OCI-LY3 (cell line): ENCODE results near the gene ZNF662.

Experiments used
- CTCF ChIP-seq: fragments of 200-600, 300-600 bp; sonication (generic); IDR thresholded peaks from 2 replicates; pipeline ENCODE4 v1.5.1; 2014; ENCODE audit warnings: antibody characterized with exemption, low read length, low read depth
- EZH2phosphoT487 ChIP-seq: fragments of 200-600 bp; shearing (Covaris generic); IDR thresholded peaks from 2 replicates; pipeline ENCODE4 v1.6.1; 2018; ENCODE audit warnings: antibody characterized with exemption, mixed run types, low read depth

DNA sequence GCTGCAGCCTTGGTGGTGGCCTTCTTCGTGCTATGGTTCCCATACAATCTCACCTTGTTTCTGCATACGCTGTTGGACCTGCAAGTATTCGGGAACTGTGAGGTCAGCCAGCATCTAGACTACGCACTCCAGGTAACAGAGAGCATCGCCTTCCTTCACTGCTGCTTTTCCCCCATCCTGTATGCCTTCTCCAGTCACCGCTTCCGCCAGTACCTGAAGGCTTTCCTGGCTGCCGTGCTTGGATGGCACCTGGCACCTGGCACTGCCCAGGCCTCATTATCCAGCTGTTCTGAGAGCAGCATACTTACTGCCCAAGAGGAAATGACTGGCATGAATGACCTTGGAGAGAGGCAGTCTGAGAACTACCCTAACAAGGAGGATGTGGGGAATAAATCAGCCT lies 40.7 kb upstream of the ZNF662 start:
- TF ChIP-seq CTCF (no peak), EZH2phosphoT487 (no peak)
